Activated effector memory CD4-positive, alpha-beta T cell treated with Interleukin-2 at 50 U/mL for 16 hours (primary cell): ENCODE measurements around the gene SLC9A1.

Source experiments
- DNase-seq: peaks from one replicate; pipeline ENCODE4 v3.0.0-alpha.2; 2020

SLC9A1 gene

DNA sequence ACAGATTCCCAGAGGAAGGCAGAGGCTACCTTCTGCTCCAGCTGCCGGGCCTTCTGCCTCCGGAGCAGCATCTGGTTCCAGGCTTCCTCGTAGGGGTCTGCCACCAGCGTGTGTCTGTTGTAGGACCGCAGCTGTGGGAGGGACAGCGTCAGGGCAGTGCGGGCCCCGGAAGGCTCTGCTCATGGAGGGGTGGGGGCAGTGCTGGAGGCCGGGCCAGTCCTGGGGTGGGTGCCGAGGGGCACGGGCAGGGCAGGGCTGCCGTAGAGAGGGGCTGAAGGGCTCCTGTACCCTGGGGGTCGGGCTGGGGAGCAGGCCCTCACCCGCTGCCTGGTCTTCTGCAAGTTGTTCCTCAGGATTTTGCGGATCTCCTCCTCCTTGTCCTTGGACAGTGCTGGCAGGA is 53.2 kb downstream of the SLC9A1 start:
- DNase-seq, result no peak

DNA sequence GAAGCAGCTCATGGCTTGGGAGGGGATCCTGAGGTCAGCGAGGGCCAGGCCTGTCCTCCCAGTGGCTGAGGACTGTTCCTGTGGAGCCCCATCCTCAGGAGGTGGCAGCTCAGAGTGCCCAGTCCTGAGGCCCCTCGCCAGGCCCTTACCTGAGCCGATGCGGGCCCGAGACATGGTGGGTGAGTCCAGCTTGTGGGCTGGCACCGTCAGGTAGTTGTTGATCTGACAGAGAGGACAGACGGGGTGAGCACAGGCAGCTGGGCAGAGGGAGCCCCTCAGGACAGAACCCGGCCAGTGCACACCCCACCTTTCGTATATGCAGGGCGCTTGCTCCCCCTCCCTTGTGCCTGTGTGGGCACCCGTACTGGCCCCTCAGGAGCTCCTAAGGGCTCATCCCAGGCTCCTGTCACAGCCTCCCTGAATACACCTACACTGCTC is 53.9 kb downstream of the SLC9A1 start:
- no peak for DNase-seq

DNA sequence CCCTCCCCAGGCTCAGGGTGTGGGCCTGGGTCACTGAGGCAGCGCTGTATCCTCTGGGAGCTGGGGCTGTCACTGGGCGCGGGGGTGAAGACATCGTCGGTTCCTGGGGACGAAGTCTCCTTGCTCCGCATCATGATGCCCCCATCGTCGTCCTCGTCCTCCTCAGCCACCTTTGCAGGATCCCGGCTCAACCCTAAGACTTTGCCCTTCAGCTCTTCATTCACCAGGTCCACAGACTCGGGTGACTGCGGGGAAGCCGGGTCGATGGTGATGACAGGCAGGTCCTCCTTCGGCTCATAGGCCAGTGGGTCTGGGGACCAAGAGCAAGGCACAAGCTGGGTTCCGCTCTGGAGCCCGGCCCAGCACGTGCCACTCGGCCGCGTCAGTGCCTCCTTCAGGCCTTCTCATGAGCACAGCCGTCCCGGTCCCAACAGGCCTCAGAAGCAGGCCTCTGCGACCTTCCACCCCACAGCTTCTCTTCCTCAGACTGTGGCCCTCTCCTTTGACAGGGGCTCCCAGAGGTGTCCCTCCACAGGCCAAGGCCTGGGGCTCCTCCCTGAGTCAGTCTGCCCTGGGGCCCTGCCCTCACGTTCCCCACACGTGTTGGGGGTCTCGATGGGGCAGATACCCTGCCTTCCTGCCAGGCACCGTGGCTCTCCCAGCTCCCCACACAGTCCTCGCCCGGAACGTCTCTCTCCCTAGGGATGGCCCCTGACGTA is 54.4 kb downstream of the SLC9A1 start:
- no peak for DNase-seq

DNA sequence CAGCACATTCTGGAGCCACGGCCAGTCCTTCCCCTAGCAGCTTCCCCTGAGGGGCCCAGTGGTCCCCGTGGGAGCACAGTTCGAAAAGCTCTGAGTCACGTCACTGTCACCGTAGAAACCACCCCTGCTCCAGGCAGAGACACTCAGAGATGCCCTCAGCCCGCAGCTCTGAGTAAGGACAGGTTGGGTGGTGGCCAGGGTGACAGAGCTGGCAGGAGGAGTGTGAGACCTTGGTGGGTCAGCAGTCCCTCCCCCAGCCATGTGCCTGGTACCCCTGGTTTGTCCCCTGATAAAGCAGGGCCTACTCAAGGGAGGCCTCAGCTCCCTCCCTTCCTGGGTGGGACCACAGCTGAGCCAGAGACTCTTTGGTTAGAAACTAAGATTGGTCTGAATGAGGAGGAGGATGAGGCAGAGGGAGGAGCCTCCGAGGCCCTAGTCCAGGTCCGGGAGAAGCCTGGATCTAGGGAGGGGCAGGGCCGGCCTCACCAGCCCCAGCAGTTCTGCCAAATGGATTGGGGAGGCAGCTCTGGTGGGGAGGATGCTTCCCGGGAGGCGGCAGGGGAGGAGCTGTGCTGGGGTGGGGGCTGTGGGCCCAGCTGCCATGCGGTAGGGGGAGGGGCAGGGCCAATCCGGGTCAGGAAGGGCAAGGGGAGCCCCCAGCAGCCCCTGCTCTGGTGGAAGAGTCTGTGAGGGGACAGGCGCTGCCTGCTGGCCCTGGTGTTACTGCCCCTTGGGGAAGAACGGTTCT is 55.2 kb downstream of the SLC9A1 start:
- no peak for DNase-seq

DNA sequence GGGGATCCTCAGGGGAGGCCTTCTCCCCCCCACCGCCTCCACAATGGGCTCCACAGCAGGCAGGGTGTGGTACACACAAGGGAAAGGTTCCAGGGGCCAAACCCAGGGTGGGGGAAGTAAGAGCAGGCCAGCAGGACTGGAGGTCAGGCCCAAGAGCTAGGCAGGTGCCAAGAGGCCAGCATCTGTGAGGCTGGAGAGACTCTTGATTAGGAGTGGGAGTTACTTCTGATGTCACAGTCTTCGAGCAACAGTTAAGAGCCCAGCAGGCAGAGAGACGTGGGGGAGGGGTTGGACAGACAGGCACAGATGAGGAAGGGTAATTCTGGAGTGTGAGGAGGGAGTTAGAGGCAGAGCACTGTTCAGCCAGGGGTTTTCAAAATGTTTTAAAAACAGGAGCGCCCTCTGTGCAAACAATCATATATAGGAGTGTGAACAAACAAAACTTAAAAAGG is 55.8 kb downstream of the SLC9A1 start:
- no peak for DNase-seq

DNA sequence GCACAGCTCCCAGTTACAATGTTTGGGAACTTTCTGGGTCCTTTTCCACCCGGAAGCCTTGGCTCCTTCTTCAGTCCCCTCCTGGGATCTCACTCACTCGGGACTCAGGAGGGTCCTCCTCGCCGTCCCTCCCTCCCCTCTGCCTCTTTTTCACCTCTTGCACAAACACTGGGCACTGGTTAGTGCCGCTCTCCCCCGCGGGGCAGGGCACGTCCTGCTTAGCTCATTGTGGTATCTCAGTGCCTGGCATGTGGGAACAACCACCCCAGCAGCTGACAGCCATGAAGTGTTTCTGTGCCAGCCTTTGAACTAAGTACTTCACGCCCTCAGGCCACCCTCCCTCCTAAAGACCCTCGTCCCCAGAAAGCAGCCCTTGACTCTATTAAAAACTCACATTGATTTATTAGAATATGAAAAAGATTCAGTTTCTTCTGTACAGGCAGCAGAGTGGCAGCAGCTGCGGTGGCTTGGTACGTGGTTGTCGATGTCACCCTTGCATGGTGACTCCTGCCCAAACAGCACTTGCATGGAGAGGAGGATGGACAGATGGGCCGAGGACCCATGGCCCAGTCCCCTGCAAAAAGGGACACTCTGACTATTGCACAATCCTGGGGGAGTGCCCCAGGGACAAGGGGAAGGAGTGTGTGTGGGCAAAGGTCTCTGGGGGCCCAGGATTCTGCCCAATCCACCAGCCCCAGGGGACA is 56.3 kb downstream of the SLC9A1 start:
- no peak for DNase-seq

DNA sequence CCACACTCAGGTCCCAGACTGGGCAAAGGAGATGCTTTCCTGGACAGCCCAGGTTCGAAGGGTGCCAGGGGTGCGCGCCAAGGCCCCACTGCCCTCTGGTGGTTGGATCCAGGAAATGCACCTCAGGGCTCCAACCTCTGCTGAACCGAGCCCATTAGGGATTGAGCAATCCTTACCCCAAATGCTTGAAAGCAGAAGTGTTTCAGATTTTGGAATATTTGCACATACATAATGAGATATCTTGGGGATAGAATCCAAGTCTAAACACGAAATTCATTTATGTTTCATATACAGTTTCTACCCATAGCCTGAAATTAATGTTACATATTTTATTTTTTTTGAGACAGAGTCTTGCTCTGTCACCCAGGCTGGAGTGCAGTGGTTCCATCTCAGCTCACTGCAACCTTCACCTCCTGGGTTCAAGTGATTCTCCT is 57.4 kb downstream of the SLC9A1 start:
- DNase-seq, result peak; percentile 57

DNA sequence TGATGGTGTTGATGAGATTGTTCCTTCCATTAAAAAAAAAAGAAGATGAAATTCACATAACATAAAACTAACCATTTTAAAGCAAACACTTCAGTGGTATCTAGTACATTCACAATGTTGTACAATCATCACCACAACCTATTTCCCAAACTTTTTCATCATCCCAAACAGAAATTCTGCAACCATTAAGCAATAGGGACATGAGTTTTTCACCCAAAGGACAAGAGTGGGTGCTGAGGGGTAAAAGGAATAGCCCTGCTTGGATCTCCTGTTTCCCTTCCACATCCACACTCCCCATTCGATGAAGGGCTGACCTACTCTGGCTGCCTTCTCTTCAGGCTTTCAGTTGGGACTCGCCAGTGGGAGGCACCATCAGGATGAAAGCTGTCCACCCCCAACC is 59.3 kb downstream of the SLC9A1 start:
- DNase-seq, result no peak

DNA sequence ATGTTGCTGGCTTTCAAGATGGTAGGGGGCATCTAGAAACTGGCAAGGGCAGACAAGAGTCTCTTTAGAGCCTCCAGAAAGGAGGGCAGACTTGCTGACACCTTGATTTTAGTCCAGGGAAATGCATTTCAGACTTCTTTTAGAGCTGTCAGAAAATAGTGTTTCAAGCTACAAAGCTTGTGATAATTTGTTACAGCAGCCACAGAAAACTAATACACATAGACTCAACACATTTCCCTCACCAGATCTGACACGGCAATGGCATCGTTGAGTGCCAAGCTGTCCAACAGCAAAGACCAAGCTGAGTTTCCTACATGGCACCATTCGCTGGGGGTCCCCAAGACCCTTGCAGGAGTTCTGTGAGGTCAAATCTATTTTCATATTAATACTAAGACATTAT is 62.0 kb downstream of the SLC9A1 start:
- DNase-seq, result no peak

DNA sequence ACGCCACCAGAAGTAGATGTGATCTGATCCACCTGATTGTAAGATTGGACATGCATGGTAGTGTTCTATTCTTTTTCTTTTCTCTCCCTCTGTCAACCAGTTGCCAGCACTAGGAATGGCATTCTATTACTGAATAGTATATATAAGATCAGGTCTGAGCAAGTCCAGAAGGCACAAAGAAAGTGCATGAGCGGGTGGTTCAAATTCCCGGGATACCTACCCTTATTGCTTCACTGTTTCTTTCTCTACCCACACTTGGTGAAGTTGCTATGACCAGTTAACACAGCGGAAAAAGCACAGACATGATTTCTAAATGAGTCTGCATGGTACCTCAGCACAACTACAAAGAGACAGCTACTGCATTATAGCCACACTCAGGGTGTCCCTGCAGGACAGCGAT is 64.0 kb downstream of the SLC9A1 start:
- no peak for DNase-seq

DNA sequence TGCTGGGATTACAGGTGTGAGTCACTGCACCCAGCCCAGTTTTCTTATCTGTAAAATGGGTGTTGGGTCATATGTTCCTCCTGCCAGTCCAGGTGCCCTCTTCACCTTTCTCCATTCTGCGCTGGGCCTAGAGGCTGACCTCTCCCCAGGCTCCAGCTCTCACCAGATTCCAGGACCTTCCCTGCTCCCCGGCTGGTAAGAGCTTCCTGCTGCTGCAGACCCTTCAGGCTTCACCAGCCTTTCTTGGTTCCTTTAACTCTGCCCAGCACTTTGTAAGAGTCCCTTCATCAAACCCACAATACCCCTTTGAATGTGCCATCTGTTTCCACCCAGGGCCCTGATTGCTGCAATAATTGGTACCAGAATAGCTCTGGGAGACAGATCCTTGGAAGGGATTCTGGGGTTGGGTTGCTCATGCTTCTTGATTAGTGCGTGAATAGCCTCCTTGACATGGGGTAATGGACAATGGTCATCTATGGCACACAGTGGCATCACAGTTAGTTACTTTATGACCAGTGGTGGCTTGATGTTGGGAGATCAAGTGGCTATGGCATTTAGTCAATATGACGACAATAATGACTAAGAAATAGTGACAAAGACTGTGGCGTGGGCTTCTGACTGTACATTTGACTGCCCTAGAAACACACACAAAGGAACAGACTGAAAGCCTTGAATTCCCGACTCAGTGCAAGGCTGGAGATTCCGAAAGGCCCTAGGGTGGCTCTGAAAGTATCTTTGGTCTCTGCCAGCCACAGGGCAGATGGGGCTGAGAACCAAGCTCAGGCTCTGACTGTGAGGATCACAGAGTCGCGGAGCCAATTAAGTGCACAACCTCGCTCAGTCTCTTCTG is 67.3 kb downstream of the SLC9A1 start:
- no peak for DNase-seq

DNA sequence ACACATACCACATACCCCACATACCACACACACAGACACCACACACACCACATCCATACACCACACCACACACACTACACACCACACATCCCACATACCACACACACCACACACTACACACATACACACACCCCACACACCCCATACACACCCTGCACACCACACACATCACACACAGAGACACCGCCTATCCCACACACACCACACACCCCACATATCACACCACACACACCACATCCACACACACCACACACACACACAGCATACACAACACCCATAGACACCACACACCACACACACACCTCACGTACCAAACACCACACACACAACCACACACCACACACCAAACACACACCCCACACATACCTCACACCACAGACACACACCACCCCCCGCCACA is 68.3 kb downstream of the SLC9A1 start:
- DNase-seq, result no peak

DNA sequence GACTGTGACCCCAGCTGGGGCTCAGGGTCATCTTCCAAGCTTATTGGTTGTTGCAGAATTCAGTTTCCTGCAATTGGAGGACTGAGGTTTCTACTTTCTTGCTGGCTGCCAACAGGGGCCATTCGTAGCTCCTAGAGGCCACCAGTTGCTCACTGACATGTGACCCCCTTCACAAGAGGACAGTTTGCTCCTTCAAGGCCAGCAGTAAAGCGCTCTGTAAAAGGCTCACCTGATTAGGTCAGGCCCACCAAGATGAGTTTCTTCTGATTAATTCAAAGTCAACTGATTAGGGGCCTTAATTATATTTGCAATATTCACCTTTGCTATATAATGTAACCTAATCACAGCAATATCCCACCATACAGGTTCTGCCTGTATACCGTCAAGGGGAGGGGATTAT is 68.9 kb downstream of the SLC9A1 start:
- DNase-seq, result no peak

DNA sequence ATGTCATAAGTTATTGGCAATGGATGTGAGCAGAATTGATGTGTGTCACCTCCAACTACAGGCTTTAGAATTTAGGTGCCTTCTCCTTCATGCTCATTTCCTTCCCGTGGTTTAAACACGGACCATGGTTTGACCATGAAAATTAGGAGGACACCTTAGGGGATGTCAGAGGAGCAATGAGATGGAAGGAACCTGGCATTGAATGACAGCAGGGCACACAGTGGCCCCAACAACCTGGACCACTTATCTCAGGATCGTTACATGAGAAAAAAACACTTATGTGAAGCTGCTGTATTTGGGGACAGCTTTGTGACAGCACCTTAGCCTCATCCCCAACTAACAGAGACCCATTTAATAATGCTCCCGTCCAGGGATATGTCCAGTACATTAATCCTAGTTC is 70.8 kb downstream of the SLC9A1 start:
- DNase-seq, result no peak

DNA sequence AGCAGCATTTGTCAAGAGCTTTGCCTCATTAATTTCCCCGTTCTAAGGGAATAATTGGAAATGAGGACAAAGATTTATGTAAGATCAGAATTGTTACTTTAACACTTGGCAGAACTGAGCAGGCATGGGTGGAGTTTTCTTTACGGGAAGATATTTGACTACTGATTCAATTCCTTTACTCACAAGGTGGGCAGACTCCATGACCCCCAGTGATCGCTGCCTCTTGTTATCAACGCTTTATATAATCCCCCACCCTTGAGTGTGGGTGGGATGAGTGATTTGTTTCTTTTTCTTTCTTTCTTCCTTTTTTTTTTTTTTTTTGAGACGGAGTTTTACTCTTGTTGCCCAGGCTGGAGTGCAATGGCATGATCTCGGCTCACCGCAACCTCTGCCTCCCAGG is 77.0 kb downstream of the SLC9A1 start:
- DNase-seq, result no peak

DNA sequence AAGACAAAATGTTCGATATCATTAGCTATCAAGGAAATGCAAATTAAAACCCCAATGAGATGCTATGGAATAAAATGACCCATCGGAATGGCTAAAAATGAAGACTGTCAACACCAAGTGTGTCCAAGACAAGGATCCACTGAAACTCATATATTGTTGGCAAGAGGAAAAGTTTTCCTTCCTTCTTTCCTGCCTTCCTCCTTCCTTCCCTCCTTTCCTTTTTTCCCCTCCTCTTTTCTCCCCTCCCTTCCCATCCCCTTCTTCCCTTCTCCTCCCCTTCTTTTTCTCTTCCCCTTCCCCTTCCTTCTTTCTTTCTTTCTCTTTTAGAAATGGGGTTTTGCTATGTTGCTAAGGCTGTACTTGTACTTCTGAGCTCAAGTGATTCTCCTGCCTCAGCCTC is 78.1 kb downstream of the SLC9A1 start:
- DNase-seq, result no peak

DNA sequence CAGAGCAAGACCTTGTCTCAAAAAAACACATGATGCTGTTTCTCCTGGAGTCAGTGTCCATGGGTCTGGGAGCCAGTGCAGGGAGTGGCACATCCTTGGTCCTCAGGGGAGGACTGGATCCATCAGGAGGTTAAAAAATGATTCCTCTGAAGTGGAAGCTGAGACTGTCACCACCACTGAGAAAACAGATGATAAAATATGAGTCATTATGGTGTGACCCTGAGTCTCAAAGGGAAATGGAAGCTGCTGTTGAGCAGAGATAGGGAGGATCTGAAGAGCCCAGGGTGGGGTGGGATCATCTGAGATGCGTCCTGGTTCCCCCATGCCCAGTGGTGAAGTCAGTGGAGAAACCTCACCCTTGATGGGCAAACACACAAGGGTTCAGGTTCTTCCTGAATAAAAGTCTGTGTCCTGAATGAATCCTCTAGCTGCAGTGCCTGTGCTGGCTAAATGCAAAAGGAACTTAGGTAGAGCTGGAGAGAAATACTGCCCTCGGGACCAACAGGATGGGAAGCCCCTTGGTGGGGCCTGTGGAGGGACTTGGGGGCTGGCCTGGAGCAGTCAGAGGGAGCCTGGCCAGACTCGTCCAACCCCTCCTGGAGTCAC is 80.6 kb downstream of the SLC9A1 start:
- no peak for DNase-seq

DNA sequence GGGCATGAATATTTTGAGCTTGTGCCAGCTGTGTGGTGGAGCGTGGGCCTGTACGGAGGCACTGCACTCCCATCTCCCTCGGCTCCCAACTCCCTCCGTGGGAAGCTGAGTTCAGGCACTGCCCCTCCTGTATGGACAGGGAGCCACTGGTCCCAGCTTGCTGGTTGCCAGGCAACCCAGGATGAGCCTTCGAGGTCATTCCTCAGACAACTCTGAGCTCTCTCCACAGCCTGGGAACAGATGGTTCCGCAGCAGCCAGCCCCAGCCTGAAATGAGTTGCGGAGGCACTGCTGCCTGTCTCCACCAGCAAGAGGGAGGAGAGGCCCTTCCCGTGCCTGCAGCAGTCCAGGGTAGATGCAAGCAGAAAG is 83.9 kb downstream of the SLC9A1 start:
- DNase-seq, result no peak

DNA sequence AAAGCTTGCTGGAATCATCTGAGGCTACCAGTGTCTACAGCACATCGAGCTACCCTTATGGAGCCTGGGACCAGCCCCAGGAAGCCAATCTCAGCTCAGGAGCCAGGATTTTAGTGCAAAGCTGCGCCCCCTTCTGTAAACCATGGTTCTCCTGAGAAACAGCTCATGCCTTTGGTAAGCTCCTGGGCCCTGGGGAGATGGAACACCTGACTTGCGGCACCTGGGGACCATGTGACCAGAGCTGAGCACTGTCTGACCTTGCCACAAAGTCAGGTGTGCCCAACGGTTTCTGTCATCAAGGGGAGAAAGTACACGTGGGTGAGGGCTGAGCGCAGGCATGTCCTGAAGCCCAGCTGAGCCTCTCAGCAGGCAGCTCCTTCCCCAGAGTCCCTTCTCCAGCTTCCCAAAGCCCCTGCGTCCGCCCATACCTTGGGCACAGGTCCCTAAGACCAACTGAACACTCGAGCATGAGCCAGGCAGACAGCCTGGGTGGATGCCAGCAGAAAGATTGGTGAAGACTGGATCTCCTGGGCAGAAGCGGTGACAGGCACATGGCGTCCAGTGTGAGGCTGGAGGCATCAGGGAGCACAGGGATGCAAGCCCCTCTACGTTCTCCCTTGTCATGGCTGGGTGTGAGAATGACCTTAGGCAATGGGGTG is 84.4 kb downstream of the SLC9A1 start:
- DNase-seq, result no peak

DNA sequence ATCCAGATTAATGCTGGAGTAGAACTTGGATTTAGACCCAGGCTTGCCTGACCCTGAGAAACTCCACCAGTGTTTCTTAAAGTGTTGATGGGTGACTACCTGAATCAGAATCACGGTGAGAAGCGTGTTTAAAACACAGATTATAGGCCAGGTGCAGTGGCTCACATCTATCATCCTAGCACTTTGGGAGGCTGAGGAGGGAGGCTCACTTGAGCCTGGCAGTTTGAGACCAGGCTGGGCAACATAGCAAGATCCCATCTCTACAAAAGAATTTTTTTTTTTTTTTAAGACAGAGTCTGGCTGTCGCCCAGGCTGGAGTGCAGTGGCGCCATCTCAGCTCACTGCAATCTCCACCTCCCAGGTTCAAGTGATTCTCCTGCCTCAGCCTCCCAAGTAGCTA is 86.0 kb downstream of the SLC9A1 start:
- DNase-seq, result no peak

DNA sequence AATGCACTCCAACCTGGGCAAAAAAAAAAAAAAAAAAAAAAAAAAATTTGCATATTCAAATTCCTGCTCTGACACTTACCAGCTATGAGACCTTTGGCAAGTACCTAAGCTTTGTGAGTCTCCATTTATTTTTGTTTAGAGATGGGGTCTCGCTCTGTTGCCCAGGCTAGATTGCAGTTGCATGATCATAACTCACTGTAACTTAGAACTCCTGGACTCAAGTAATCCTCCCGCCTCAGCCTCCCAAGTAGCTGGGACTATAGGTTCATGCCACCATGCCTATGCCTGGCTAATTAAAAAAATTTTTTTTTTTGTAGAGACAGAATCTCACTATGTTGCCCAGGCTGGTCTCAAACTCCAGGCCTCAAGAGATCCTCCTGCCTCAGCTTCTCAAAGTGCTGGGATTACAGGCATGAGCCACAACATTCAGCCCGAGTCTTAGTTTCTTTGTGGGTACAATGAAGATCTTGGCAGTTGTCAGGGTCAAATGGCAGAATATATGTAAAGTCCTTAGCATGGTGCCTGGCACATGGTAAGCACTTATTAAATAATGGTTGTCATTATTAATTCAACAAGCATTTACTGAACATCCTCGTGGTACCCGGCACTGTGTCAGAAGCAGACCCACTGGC is 88.8 kb downstream of the SLC9A1 start:
- DNase-seq, result no peak

DNA sequence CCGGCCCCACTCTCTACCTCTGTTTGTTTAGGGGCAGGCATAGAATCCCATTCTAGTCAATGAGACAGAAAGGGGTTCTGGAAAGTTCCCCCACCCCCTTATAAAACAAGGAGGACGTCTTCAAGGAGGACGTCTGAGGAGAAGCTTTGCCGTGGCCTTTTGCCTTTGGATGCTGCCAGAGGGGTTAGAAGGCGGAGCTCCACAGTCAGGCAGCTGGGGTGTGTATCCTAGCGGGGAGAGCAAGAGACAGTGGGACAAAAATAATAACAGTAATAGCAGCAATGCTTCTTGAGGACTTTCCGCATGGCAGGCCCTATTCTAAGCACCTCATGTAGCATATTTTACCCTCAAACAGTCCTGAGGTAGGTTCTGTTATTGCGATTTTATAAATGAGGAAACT is 94.0 kb downstream of the SLC9A1 start:
- DNase-seq, result no peak
